Measurements from ENCODE around the gene TK1. TPM values are rescaled to one million over a fixed set of nuclear protein-coding genes. Genes with fewer than 3 reads are reported as not detected.

Gene TK1
- total RNA-seq, 1 experiment from 2014 or later = 133 TPM

DNA sequence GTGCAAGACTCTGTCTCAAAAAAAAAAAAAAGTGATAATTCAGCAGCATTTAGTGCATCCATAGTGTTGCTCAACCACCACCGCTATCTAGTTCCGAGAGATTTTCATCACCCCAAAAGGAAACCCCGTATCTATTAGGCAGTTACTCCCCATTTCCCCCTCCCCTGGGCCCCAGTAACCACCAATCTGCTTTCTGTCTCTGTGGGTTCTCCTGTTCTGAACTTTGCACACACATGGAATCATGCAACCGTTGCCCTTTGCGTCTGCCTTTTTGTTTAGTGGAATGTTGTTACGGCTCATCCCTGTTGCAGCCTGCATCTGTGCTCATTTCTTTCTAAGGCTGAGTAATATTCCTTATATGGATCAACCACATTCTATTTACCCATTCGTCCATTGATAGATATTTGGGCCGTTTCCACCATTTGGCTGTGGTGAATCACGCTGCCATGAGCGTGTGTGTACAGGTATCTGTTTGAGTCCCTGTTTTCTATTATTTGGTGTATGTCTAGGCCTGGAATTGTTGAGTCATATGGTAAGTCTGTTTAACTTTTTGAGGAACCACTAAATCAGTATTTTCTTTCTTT is 27.2 kb downstream of the TK1 start:
- H3K9me3 ChIP-seq (ENCODE audit: low read depth, low read length, poor library complexity, severe bottlenecking) = no peaks in the 10 kb centered on the region
- ChIA-PET CTCF (no interaction called here), POLR2A (ENCODE audit: low non-redundant PET) (no interaction called here)
- H3K4me1 ChIP-seq (ENCODE audit: insufficient read depth, low read length, poor library complexity, severe bottlenecking) = no peaks in the 10 kb centered on the region
- DNase-seq (ENCODE audit: low spot score) = no peak
- H3K27ac ChIP-seq (ENCODE audit: low read depth, low read length, poor library complexity, severe bottlenecking) = no peak overlapping the region
- TF ChIP-seq EZH2 (IDR thresholded peaks at IDR 0.05; ENCODE audit: borderline replicate concordance, low read depth, low read length, poor library complexity, severe bottlenecking) = no peak
- TF ChIP-seq, protein P1, sequence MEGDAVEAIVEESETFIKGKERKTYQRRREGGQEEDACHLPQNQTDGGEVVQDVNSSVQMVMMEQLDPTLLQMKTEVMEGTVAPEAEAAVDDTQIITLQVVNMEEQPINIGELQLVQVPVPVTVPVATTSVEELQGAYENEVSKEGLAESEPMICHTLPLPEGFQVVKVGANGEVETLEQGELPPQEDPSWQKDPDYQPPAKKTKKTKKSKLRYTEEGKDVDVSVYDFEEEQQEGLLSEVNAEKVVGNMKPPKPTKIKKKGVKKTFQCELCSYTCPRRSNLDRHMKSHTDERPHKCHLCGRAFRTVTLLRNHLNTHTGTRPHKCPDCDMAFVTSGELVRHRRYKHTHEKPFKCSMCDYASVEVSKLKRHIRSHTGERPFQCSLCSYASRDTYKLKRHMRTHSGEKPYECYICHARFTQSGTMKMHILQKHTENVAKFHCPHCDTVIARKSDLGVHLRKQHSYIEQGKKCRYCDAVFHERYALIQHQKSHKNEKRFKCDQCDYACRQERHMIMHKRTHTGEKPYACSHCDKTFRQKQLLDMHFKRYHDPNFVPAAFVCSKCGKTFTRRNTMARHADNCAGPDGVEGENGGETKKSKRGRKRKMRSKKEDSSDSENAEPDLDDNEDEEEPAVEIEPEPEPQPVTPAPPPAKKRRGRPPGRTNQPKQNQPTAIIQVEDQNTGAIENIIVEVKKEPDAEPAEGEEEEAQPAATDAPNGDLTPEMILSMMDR (conservative IDR thresholded peaks at IDR 0.05; ENCODE audit: low read depth, low read length) = no peak
- intact Hi-C loops (cut with micrococcal nuclease; ENCODE audit: unreplicated experiment) = no loop called here
- no peaks in the 10 kb centered on the region for H3K36me3 ChIP-seq (ENCODE audit: insufficient read depth, low read length, poor library complexity, severe bottlenecking)
- H3K27me3 ChIP-seq (replicated peaks; ENCODE audit: insufficient read depth, low read depth, low read length, poor library complexity) = no peaks in the 10 kb centered on the region
- H3K4me3 ChIP-seq (ENCODE audit: low read depth, low read length, poor library complexity, severe bottlenecking) = no peak overlapping the region
- no TSS peak for BruUV-seq (replicated peaks)

DNA sequence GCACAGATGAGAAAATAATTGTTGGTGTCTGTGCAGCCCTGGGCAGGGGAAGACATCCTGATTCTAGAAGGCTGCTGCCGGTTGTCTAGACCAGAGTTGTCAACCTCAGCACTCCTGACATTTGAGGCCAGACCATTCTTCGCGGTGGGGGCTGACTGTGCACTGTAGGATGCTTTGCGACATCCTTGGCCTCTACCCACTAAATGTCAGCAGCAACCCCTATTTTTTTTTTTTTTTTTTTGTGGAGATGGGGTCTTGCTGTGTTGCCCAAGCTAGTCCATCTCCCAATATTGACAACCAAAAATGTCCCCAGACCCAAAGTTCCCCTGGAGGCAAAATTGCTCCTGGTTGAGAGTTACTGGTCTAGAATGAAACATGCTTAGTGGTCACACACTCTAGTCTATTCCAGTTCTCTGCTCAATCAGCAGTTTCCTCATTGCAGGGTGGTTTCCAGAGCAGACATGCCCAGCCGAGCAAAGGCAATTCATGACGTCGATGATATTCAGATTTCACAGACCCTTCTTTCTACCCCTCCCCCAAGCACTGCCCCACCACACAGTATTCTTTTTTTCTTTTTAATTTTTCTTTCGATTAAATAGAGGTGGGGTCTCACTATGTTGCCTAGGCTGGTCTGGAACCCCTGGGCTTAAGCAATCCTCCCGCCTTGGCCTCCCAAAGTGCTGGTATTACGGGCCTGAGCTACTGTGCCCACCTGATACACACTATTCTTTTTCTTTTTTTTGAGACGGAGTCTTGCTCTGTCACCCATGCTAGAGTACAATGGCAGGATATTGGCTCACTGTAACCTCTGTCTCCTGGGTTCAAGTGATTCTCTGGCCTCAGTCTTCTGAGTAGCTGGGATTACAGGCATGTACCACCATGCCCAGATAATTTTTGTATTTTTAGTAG is 31.7 kb downstream of the TK1 start:
- H3K27ac ChIP-seq (ENCODE audit: low read depth, low read length, poor library complexity, severe bottlenecking) = no peak overlapping the region
- H3K36me3 ChIP-seq (ENCODE audit: insufficient read depth, low read length, poor library complexity, severe bottlenecking) = no peaks in the 10 kb centered on the region
- H3K9me3 ChIP-seq (ENCODE audit: low read depth, low read length, poor library complexity, severe bottlenecking) = no peaks in the 10 kb centered on the region
- POLR2A ChIA-PET (ENCODE audit: low non-redundant PET) = no interaction called here
- H3K4me3 ChIP-seq (ENCODE audit: low read depth, low read length, poor library complexity, severe bottlenecking) = no peak overlapping the region
- DNase-seq (ENCODE audit: low spot score) = no peak
- CTCF ChIA-PET = no interaction called here
- peaks cover 5% of the 10 kb centered on the region for H3K4me1 ChIP-seq (ENCODE audit: insufficient read depth, low read length, poor library complexity, severe bottlenecking)
- no peaks in the 10 kb centered on the region for H3K27me3 ChIP-seq (replicated peaks; ENCODE audit: insufficient read depth, low read depth, low read length, poor library complexity)
- no TSS peak for BruUV-seq (replicated peaks)
- TF ChIP-seq, protein P1 (conservative IDR thresholded peaks at IDR 0.05; ENCODE audit: low read depth, low read length) = no peak
- TF ChIP-seq EZH2 (IDR thresholded peaks at IDR 0.05; ENCODE audit: borderline replicate concordance, low read depth, low read length, poor library complexity, severe bottlenecking) = no peak
- intact Hi-C loops (cut with micrococcal nuclease; ENCODE audit: unreplicated experiment) = no loop called here

DNA sequence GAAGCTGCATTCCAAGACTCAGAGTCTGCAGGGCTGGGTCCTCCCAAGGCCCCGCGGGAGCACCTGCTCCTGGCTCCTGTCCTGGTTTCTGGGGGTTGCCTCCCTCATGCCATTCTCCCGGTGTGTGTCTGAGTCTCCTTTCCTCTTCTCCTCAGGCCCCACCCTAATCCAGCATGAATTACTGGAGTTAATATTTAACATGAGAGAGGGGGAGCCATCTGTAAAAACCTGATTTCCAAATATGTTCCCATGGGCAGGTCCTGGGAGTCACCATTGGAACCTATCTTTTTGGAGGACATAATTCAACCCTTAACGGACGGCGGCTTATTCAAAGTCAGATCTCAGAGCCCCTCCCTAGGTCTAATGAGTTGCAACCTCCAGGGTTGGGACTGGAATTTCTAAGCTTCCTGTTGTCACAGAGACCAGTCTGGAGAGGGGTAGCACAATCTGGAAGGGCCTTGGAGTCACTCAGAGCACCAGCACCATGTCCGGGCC is 35.3 kb downstream of the TK1 start:
- H3K4me1 ChIP-seq (ENCODE audit: insufficient read depth, low read length, poor library complexity, severe bottlenecking) = peaks cover 5% of the 10 kb centered on the region
- CTCF ChIA-PET = interaction anchor here (0.7 kb wide), 1 partner anchor 132 kb away, joined by 7 read pairs; no protein-coding TSS in a partner anchor
- H3K9me3 ChIP-seq (ENCODE audit: low read depth, low read length, poor library complexity, severe bottlenecking) = no peaks in the 10 kb centered on the region
- TF ChIP-seq, protein P1 (conservative IDR thresholded peaks at IDR 0.05; ENCODE audit: low read depth, low read length) = no peak
- TF ChIP-seq EZH2 (IDR thresholded peaks at IDR 0.05; ENCODE audit: borderline replicate concordance, low read depth, low read length, poor library complexity, severe bottlenecking) = no peak
- intact Hi-C loops (cut with micrococcal nuclease; ENCODE audit: unreplicated experiment) = no loop called here
- no peak overlapping the region for H3K4me3 ChIP-seq (ENCODE audit: low read depth, low read length, poor library complexity, severe bottlenecking)
- POLR2A ChIA-PET (ENCODE audit: low non-redundant PET) = no interaction called here
- BruUV-seq (replicated peaks) = no TSS peak
- no peaks in the 10 kb centered on the region for H3K36me3 ChIP-seq (ENCODE audit: insufficient read depth, low read length, poor library complexity, severe bottlenecking)
- no peak overlapping the region for H3K27ac ChIP-seq (ENCODE audit: low read depth, low read length, poor library complexity, severe bottlenecking)
- H3K27me3 ChIP-seq (replicated peaks; ENCODE audit: insufficient read depth, low read depth, low read length, poor library complexity) = no peaks in the 10 kb centered on the region
- no peak for DNase-seq (ENCODE audit: low spot score)

Data from A673 (cell line).